ENCODE data around the gene SLC22A14. TPM values are rescaled to one million over a fixed set of nuclear protein-coding genes. Genes with fewer than 3 reads are reported as not detected.

Gene SLC22A14
- total and polyA plus RNA-seq, 9 of the 15 experiments (the other 6 are each of a cell fraction or from before 2014, with no cell fraction given), result 0.03 to 0.07 TPM; not detected in 7

DNA sequence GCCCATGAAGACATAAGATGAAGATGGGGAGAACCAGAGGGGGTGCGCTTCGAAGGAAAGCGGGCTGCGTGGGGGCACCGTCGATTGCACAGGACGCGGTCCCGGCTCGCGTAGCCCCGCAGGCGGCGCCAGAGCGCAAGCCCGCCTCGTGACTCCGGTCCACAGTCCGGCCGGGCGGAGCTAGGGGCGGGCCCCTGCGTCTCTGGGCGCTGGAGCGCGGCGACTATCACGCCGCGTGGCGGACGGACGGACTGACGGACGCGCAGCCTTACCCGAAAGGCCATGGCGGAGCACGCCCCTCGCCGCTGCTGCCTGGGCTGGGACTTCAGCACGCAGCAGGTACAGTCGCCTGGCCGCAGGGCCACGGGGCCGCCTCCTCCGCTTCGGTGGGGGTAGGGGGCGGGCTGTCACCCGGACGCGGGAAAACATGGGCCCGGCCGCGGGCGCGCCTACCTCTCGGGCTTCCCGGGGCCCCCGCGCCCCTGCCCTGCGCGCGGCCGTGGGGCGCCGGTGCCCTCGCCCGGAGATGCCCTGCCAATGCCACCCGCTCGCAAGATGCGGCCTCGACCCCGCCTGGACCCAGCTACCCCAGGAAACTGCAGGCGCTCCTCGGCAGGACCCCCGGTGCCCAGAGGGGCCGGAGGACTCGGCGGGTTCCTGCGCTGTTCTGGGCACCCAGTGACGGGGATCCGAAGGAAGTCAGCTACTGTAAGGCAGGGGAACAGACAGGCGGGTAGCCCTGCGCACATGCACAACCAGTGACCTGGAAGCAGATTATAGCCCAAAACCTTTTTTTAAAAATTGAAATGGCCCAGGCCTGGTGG is 64.7 kb downstream of the SLC22A14 start, which contains the start of gene XYLB (continued):
- TF ChIP-seq DDX20 (tag; IDR thresholded peaks at IDR 0.05; ENCODE audit: low read depth), result no peak
- no peak for TF ChIP-seq TAF9B (IDR thresholded peaks at IDR 0.05; ENCODE audit: partially characterized antibody)
- no peak; the same call in 1 of the 2 replicates for TF ChIP-seq CBFA2T2 (conservative IDR thresholded peaks at IDR 0.05)
- TF ChIP-seq U2AF2 (optimal IDR thresholded peaks at IDR 0.05; ENCODE audit: low read depth, low read length), result no peak
- TF ChIP-seq SIX5 (IDR thresholded peaks at IDR 0.05; ENCODE audit: borderline replicate concordance in 1 of 2, insufficient read depth in 1 of 2, low read depth in 1 of 2, low read length in 2 of 2), result no peak; a peak in 1 of 4 replicates
- peak; percentile 92 for TF ChIP-seq SAP30 (IDR thresholded peaks at IDR 0.05; ENCODE audit: borderline replicate concordance, insufficient read depth, low read depth, low read length, poor library complexity, severe bottlenecking)
- no peak for TF ChIP-seq CAMTA2 (CRISPR knock-in tag; conservative IDR thresholded peaks at IDR 0.05)
- TF ChIP-seq, protein P1, sequence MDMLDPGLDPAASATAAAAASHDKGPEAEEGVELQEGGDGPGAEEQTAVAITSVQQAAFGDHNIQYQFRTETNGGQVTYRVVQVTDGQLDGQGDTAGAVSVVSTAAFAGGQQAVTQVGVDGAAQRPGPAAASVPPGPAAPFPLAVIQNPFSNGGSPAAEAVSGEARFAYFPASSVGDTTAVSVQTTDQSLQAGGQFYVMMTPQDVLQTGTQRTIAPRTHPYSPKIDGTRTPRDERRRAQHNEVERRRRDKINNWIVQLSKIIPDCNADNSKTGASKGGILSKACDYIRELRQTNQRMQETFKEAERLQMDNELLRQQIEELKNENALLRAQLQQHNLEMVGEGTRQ (CRISPR knock-in tag; IDR thresholded peaks at IDR 0.05), result peak; percentile 88
- TF ChIP-seq, protein P2, sequence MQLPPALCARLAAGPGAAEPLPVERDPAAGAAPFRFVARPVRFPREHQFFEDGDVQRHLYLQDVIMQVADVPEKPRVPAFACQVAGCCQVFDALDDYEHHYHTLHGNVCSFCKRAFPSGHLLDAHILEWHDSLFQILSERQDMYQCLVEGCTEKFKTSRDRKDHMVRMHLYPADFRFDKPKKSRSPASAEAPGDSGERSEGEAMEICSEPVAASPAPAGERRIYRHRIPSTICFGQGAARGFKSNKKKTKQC (CRISPR knock-in tag; IDR thresholded peaks at IDR 0.05), result peak; percentile 97
- TF ChIP-seq FOXJ2 (tag; IDR thresholded peaks at IDR 0.05), result no peak; the same call in 1 of the 2 replicates
- TF ChIP-seq ZNF239 (CRISPR knock-in tag; IDR thresholded peaks at IDR 0.05), result no peak; the same call in 1 of the 2 replicates
- no peak for TF ChIP-seq RHOXF2B (CRISPR knock-in tag; conservative IDR thresholded peaks at IDR 0.05)
- TF ChIP-seq RBFOX2 (IDR thresholded peaks at IDR 0.05; ENCODE audit: low read depth, low read length), result peak; percentile 92
- TF ChIP-seq, protein P3, sequence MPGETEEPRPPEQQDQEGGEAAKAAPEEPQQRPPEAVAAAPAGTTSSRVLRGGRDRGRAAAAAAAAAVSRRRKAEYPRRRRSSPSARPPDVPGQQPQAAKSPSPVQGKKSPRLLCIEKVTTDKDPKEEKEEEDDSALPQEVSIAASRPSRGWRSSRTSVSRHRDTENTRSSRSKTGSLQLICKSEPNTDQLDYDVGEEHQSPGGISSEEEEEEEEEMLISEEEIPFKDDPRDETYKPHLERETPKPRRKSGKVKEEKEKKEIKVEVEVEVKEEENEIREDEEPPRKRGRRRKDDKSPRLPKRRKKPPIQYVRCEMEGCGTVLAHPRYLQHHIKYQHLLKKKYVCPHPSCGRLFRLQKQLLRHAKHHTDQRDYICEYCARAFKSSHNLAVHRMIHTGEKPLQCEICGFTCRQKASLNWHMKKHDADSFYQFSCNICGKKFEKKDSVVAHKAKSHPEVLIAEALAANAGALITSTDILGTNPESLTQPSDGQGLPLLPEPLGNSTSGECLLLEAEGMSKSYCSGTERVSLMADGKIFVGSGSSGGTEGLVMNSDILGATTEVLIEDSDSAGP (CRISPR knock-in tag; IDR thresholded peaks at IDR 0.05), result no peak
- no peak for TF ChIP-seq FOXA1 (IDR thresholded peaks at IDR 0.05; ENCODE audit: borderline replicate concordance)
- TF ChIP-seq ZKSCAN1 (IDR thresholded peaks at IDR 0.05; ENCODE audit: low read depth, low read length), result no peak
- TF ChIP-seq, protein P4, sequence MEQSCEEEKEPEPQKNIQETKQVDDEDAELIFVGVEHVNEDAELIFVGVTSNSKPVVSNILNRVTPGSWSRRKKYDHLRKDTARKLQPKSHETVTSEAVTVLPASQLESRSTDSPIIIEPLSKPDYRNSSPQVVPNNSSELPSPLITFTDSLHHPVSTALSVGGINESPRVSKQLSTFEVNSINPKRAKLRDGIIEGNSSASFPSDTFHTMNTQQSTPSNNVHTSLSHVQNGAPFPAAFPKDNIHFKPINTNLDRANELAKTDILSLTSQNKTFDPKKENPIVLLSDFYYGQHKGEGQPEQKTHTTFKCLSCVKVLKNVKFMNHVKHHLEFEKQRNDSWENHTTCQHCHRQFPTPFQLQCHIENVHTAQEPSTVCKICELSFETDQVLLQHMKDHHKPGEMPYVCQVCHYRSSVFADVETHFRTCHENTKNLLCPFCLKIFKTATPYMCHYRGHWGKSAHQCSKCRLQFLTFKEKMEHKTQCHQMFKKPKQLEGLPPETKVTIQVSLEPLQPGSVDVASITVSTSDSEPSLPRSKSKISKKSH (CRISPR knock-in tag; IDR thresholded peaks at IDR 0.05), result no peak
- peak; percentile 99 for TF ChIP-seq CXXC5 (CRISPR knock-in tag; IDR thresholded peaks at IDR 0.05)
- no peak for TF ChIP-seq MYBL2 (IDR thresholded peaks at IDR 0.05; ENCODE audit: low read depth)
- TF ChIP-seq MYBL2 (CRISPR knock-in tag; IDR thresholded peaks at IDR 0.05; ENCODE audit: borderline replicate concordance), result peak; percentile 15; the same call in 1 of the 2 replicates
- TF ChIP-seq, protein P5, sequence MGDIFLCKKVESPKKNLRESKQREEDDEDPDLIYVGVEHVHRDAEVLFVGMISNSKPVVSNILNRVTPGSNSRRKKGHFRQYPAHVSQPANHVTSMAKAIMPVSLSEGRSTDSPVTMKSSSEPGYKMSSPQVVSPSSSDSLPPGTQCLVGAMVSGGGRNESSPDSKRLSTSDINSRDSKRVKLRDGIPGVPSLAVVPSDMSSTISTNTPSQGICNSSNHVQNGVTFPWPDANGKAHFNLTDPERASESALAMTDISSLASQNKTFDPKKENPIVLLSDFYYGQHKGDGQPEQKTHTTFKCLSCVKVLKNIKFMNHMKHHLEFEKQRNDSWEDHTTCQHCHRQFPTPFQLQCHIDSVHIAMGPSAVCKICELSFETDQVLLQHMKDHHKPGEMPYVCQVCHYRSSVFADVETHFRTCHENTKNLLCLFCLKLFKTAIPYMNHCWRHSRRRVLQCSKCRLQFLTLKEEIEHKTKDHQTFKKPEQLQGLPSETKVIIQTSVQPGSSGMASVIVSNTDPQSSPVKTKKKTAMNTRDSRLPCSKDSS (IDR thresholded peaks at IDR 0.05; ENCODE audit: low read depth, partially characterized antibody), result no peak

Data from K562 (cell line).